NOMO-1 treated with dmso at 0.1 percent for 144 hours (cell line): ENCODE data around the gene KRT8.
A peak's percentile ranks its signal among the peaks of the same experiment; 100 is the strongest.
"Not testable (repeated sequence)": the region's sequence is repeated elsewhere in the genome, so short reads cannot be mapped to it uniquely, and the experiment has no call there.

Experiments used
- DNase-seq: peaks from one replicate; lab custom pipeline; 2025; ENCODE audit not compliant: unreplicated experiment; lab: John Stamatoyannopoulos, UW

The KRT8 gene

DNA sequence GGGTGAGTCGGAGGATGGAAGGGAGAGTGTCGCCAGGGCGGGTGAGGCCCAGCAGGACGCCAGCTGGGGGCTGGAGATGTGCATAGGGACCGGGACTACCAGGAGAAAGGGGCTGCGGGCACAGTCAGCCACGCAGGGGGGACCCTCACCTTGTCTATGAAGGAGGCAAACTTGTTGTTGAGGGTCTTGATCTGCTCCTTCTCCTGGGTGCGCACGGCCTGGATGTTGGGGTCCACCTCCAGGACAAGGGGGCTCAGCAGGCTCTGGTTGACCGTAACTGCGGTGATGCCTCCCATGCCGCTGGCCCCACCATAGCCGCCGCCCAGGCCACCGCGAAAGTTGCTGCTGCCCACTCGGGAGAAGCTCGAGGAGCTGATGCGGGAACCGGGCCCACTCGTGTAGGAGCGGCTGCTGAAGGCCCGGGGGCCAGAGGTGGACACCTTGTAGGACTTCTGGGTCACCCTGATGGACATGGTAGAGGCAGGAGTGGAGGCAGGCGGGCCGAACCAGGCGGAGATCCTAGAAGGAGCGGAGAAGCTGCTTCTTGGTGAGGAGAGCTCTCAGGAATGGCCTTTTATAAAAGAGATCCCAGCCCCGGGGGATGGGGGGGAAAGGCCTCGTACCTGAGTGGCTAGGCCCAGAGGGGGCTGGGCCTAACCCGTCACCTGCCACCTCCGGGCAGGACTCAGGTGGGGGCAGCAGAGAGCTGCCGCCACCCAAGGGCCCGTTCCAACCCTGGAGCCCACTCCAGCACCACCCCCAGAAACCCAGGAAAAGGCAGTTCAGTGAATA, at the start of gene KRT8:
Gene KRT8 (minus strand): TSS at position 568 of the 792 bp plus-strand sequence. CDS start 95 bp downstream, at position 473.
- DNase-seq: not testable (repeated sequence)

DNA sequence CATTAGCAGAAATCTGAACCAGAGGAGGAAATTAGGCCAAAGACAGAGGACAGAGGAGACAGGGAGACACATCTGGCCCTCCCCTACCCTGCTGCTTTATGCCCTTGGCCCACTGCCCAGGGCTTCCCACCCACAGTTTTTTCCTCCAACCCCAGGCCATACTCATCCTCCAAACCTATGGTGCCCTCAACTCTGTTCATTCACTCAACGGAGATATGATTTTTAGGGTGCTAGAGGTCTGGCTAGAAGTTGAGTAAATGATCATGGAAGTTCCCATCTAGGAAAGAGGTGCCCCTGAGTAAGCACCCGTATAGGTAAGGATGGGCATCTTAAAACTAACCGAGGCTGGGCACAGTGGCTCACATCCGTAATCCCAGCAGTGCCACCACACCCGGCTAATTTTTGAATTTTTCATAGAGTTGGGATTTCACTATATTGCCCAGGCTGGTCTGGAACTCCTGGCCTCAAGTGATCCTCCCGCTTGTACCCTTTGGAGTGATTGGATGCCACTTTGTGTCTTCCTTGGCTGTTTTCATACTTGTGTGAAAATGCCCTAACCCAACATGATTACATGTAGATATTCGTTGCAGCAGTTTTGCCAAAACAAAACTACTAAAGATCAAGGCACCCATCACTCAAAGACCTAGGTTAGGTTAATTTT, 48.4 kb upstream of the KRT8 start:
- DNase-seq: no peak

DNA sequence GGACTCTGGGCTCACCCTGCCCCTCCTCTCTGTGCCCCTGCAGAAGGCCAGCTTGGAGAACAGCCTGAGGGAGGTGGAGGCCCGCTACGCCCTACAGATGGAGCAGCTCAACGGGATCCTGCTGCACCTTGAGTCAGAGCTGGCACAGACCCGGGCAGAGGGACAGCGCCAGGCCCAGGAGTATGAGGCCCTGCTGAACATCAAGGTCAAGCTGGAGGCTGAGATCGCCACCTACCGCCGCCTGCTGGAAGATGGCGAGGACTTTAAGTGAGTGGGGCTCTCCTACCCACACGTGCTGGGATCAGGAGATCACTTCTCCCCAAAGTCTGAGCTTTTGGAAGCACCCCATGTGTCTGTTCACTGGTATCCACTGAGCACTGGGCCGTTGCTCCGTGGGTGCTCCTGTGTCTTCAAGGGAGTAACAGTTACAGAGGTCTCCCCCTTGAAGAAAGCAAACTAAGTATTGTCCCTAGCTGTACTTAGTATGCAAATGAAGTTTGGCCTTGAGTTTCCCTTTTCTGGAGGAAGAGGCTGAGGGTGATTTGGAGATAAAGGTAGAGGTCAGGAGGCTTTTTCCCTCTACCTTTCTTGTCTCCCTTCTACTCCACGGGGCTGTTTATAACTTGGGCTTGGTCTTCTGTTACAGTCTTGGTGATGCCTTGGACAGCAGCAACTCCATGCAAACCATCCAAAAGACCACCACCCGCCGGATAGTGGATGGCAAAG, 47.4 kb upstream of the KRT8 start:
- DNase-seq: no peak

DNA sequence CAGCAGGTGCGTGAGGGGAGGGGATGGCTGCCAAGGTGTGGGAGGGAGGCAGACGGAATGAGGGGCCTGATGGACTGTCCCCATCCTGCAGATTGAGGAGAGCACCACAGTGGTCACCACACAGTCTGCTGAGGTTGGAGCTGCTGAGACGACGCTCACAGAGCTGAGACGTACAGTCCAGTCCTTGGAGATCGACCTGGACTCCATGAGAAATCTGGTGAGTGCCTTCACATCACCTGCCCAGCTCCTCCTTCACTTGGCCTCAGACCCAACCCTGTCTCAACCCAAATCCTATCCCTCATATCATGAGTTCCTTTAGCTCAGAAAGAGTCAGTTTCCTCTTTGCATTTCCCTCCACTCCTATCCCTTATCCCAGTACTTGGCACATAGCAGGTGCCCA, 46.8 kb upstream of the KRT8 start:
- DNase-seq: no peak

- DNase-seq: no peak
Measured at GRCh38 chr12:52951126-52951525, 46.2 kb upstream of the KRT8 start.

DNA sequence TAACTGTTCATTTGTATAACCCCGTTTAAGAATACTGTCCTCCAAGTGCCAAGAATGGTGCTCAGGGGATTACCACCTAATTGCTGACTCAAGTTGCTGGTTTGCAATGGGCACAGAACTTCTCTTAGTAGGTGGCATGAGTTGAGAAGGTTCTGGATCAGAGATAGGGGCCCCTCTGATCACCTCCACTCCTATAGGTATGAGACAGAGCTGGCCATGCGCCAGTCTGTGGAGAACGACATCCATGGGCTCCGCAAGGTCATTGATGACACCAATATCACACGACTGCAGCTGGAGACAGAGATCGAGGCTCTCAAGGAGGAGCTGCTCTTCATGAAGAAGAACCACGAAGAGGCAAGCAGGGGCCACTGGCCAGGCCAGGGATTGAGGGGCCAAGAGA, 45.7 kb upstream of the KRT8 start:
- no peak for DNase-seq

DNA sequence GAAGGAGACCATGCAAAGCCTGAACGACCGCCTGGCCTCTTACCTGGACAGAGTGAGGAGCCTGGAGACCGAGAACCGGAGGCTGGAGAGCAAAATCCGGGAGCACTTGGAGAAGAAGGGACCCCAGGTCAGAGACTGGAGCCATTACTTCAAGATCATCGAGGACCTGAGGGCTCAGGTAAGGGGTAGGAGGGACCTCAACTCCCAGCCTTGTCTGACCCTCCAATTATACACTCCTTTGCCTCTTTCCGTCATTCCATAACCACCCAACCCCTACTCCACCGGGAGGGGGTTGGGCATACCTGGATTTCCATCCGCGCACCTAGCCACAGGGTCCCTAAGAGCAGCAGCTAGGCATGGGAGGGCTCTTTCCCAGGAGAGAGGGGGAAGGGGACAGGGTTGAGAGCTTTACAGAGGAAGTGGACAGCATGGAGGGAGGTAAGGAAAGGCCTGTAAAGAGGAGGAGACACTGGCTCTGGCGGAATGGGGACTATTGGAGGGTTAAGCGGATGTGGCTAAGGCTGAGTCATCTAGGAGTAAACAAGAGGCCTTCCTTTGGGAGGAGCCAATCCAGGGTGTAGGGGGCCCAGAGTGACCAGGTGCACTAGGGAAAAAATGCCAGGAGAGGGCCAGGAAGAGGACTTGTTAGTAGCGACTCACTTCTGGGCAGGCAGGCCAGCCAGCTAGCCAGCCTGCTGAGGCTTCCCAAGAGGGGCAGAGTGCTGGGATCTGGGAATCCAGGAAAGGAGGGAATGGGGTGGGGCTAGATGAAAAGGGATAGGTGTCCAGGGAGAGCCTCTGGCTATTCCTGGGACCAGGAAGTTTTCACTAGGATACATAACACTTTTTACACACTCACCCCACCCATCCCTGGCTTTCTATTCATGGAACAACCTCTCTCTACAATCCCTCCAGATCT, 44.8 kb upstream of the KRT8 start:
- peak; percentile 8 for DNase-seq

GRCh38 chr12:52947738-52948423, 43.0 kb upstream of the KRT8 start:
- no peak for DNase-seq

DNA sequence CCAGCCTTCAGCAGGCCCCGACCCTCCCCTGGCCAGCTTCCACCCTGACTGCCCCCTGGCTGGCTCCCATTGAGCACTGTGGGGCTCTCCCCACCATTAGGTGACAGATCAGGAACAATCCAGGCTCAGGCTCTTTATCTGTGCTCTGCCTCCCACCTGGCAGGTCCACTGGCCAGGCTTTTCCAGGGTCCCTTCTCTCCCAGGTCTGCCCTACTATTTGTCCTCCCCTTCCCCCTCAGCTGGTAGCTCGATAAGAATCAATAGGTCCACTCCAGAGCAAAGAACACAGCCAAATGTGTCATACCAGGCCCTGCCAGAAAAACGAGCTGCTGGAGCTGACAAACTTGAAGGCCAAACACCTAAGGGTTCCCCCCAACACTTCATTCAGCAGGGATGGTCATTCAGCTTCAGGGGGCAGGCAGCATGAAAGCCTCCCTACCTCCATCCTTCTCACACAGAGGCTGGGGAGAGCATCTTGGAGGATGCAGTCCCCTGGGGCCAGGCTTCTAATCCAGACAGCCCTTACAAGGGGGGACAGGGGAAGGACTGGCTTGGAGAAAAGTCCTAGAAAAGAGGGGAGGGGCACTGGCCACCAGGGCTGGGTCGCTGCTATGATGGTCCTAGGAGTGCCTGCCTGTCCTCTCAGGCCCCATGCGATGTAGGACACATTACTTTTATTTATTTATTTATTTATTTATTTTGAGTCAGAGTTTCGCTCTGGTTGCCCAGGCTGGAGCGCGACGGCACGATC, 42.1 kb upstream of the KRT8 start:
- no peak for DNase-seq

DNA sequence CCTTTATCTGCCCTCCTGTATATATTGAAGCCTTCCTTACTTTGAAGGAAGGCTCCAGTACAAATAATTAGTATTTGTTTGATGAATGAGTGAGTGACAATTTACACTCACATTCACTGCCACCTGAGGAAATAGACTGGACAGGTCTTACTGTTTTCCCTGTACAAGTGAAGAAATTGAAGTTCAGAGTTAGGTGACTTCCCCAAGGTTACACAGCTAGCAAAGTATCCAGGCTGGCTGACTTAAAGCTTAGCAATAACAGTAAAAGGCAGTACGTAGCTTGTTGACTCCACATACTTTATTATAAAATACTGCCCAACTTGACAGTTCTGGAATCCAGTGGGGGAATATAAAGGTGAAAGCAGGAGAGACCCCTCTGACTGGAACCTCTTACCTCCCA, 41.5 kb upstream of the KRT8 start:
- DNase-seq: no peak

GRCh38 chr12:52945389-52946232, 40.7 kb upstream of the KRT8 start:
- DNase-seq: no peak

GRCh38 chr12:52944683-52945388, 40.0 kb upstream of the KRT8 start:
- no peak for DNase-seq

DNA sequence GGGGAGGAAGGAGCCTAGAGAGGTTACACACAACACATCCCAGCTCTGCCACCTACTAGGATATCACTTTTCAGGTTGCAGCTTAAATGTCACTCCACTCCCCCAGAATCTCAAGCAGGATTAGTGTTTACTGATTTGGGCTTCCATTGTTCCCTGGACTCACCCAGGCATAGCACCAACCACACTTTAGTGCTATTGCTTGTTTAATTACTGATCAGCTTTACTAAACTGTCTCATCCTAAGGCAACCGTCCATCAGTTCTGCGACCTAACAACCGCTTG, 38.0 kb upstream of the KRT8 start:
- no peak for DNase-seq

DNA sequence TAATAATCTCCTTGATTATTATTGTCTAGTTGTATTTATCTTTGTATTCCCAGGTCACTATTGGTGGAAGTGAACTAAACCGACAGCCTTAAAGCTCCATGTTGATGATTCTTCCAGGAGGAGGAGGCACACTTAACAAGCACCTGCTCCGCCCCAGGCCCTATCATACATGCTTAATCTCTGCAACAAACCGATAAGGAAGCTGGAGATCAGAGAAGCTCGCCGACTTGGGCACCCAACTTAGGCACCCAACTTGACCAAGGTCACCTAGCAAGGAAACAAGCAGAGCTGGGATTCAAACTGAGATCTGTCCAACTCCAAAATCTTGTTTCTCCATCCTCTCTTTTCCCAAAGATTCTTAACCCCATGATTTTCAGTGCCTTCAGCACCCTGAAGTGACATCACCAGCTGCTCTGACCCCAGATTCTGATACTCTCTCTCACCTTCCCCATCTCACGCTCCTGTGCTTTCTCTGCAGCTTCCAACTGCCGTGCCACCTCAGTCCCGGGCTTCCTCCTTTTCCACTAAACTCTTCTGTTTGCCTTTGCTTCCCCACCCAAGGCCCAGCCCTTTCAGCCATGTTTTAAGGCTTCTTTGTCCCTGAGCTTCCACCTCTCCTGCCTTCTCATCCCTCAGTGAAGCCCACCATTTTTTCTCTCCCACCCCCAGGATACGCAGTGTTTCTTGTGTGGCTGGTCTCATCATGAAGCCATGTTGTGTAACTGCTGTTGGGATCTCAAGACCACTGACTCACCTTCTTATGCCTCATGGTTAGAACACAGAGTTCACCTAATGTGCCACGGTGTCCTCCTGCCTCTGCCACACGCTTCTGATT, 37.4 kb upstream of the KRT8 start:
- no peak for DNase-seq

GRCh38 chr12:52929538-52929937, 24.7 kb upstream of the KRT8 start:
- DNase-seq: no peak

GRCh38 chr12:52927964-52928363, 23.1 kb upstream of the KRT8 start:
- no peak for DNase-seq

- no peak for DNase-seq
Measured at GRCh38 chr12:52926596-52927234, 21.8 kb upstream of the KRT8 start.
